GM18526 (cell line): ENCODE results near the gene B4GALNT2.

ENCODE experiments used
- POLR2A ChIP-seq: IDR thresholded peaks from 3 replicates; pipeline ENCODE4 v1.6.1; 2011; ENCODE audit not compliant: insufficient read length; ENCODE audit errors: extremely low read depth

Gene B4GALNT2

GRCh38 chr17:49132699-49133364, at the start of gene B4GALNT2:
TSS of gene B4GALNT2 (plus strand) at chr17:49132769. CDS start at chr17:49132793, 24 bp downstream.
- TF ChIP-seq POLR2A: no peak

- TF ChIP-seq POLR2A: no peak
Observed at GRCh38 chr17:49085565-49086315, 46.8 kb upstream of the B4GALNT2 start.

GRCh38 chr17:49086316-49086605, 46.3 kb upstream of the B4GALNT2 start:
- TF ChIP-seq POLR2A: no peak

- TF ChIP-seq POLR2A: no peak
Observed at GRCh38 chr17:49086649-49087048, 45.9 kb upstream of the B4GALNT2 start.

- no peak for TF ChIP-seq POLR2A
Observed at GRCh38 chr17:49089094-49089493, 43.5 kb upstream of the B4GALNT2 start.

- TF ChIP-seq POLR2A: no peak
Observed at GRCh38 chr17:49090878-49091594, 41.5 kb upstream of the B4GALNT2 start.

GRCh38 chr17:49093131-49093530, 39.4 kb upstream of the B4GALNT2 start:
- TF ChIP-seq POLR2A: no peak

GRCh38 chr17:49100601-49101000, 32.0 kb upstream of the B4GALNT2 start:
- no peak for TF ChIP-seq POLR2A

- TF ChIP-seq POLR2A: no peak
Observed at GRCh38 chr17:49101054-49101534, 31.5 kb upstream of the B4GALNT2 start.

- no peak for TF ChIP-seq POLR2A
Observed at GRCh38 chr17:49104511-49105074, 28.0 kb upstream of the B4GALNT2 start.

GRCh38 chr17:49106321-49107210, 26.0 kb upstream of the B4GALNT2 start:
- TF ChIP-seq POLR2A: no peak

- no peak for TF ChIP-seq POLR2A
Observed at GRCh38 chr17:49107211-49107557, 25.4 kb upstream of the B4GALNT2 start.

- TF ChIP-seq POLR2A: no peak
Observed at GRCh38 chr17:49108318-49108717, 24.3 kb upstream of the B4GALNT2 start.

- TF ChIP-seq POLR2A: no peak
Observed at GRCh38 chr17:49110509-49110908, 22.1 kb upstream of the B4GALNT2 start.

- no peak for TF ChIP-seq POLR2A
Observed at GRCh38 chr17:49111934-49112333, 20.6 kb upstream of the B4GALNT2 start.
